Activated CD4-positive, alpha-beta T cell treated with anti-CD3 and anti-CD28 coated beads for 36 hours (primary cell): ENCODE measurements around the gene F10. TPM values are rescaled to one million over a fixed set of nuclear protein-coding genes. Genes with fewer than 3 reads are reported as not detected.

ENCODE experiments used
- ATAC-seq: fragments of 200-7000 bp; cut with Tn5 transposase; one replicate; pipeline ENCODE4 v1.10.0; 2021; ENCODE audit warnings: mild to moderate bottlenecking, moderate library complexity
- CTCF ChIA-PET: fragments of 350-600 bp; sonication (Branson Sonifier 250); formaldehyde crosslinking; loops from one replicate; lab custom pipeline; 2021; ENCODE audit warnings: antibody characterized with exemption; lab: Charles Lee
- POLR2A ChIA-PET: fragments of 350-600 bp; sonication (Branson Sonifier 250); formaldehyde crosslinking; loops from one replicate; lab custom pipeline; 2021; ENCODE audit warnings: antibody characterized with exemption, inconsistent platforms; lab: Charles Lee
- DNase-seq: peaks from one replicate; pipeline ENCODE4 v3.0.0-alpha.2; 2020
- H3K27ac Mint-ChIP-seq: one replicate; pipeline ENCODE4 v1.8.0; 2021; ENCODE audit warnings: mixed read lengths
- H3K27me3 Mint-ChIP-seq: one replicate; pipeline ENCODE4 v1.8.0; 2021; ENCODE audit warnings: mixed read lengths
- H3K36me3 Mint-ChIP-seq: one replicate; pipeline ENCODE4 v1.8.0; 2021; ENCODE audit warnings: low read depth, mixed read lengths
- H3K4me1 Mint-ChIP-seq: one replicate; pipeline ENCODE4 v1.8.0; 2021; ENCODE audit warnings: mixed read lengths
- H3K4me3 Mint-ChIP-seq: one replicate; pipeline ENCODE4 v1.8.0; 2021; ENCODE audit warnings: mild to moderate bottlenecking, moderate library complexity, mixed read lengths
- H3K9me3 Mint-ChIP-seq: one replicate; pipeline ENCODE4 v1.8.0; 2021; ENCODE audit warnings: low read depth, mixed read lengths
- intact Hi-C, 2 experiments: fragments of 100-400 bp; cut with DNase I in 1 of 2; cut with micrococcal nuclease in 1 of 2; formaldehyde crosslinking; loops; one replicate each; pipeline versions ENCODE4 v1.14.2 to v1.15.1; 2022 to 2024; cut with DNase I, micrococcal nuclease
- total RNA-seq, 2 experiments: library from RNA; stranded (reverse); gene quantifications; one replicate each; pipeline ENCODE4 v1.2.3, GENCODE V29; 2021

F10 gene
- total RNA-seq, 2 experiments from 2014 or later: not detected

GRCh38 chr13:113116206-113116800 is 6.3 kb upstream of the F10 start:
- no peaks in the 10 kb centered on the region for H3K27me3 Mint-ChIP-seq
- H3K4me1 Mint-ChIP-seq: no peaks in the 10 kb centered on the region
- ChIA-PET POLR2A (no interaction called here), CTCF (no interaction called here)
- DNase-seq (no peak), ATAC-seq (no peak)
- no peak overlapping the region for H3K4me3 Mint-ChIP-seq
- intact Hi-C loops: no loop called here
- no peaks in the 10 kb centered on the region for H3K36me3 Mint-ChIP-seq
- no peak overlapping the region for H3K27ac Mint-ChIP-seq
- no peaks in the 10 kb centered on the region for H3K9me3 Mint-ChIP-seq

GRCh38 chr13:113116871-113117271 is 5.7 kb upstream of the F10 start:
- POLR2A ChIA-PET: no interaction called here
- Mint-ChIP-seq H3K9me3 (no peaks in the 10 kb centered on the region), H3K36me3 (no peaks in the 10 kb centered on the region), H3K27ac (no peak overlapping the region), H3K4me1 (no peaks in the 10 kb centered on the region), H3K27me3 (no peaks in the 10 kb centered on the region), H3K4me3 (no peak overlapping the region)
- intact Hi-C loops: no loop called here
- CTCF ChIA-PET: no interaction called here
- DNase-seq (no peak), ATAC-seq (no peak)

- Mint-ChIP-seq H3K27me3 (no peaks in the 10 kb centered on the region), H3K4me3 (no peak overlapping the region), H3K27ac (no peak overlapping the region), H3K9me3 (no peaks in the 10 kb centered on the region), H3K36me3 (no peaks in the 10 kb centered on the region), H3K4me1 (no peaks in the 10 kb centered on the region)
- POLR2A ChIA-PET: no interaction called here
- intact Hi-C loops: no loop called here
- CTCF ChIA-PET: no interaction called here
- ATAC-seq (no peak), DNase-seq (no peak)
Observed at GRCh38 chr13:113117335-113117872, 5.2 kb upstream of the F10 start.

- CTCF ChIA-PET: no interaction called here
- no peak for DNase-seq
- POLR2A ChIA-PET: no interaction called here
- Mint-ChIP-seq H3K27ac (no peak overlapping the region), H3K4me1 (no peaks in the 10 kb centered on the region), H3K9me3 (no peaks in the 10 kb centered on the region), H3K27me3 (no peaks in the 10 kb centered on the region), H3K4me3 (no peak overlapping the region), H3K36me3 (no peaks in the 10 kb centered on the region)
- ATAC-seq: no peak
- intact Hi-C loops: no loop called here
Observed at GRCh38 chr13:113117911-113118260, 4.7 kb upstream of the F10 start.

- ATAC-seq (no peak), DNase-seq (no peak)
- Mint-ChIP-seq H3K36me3 (no peaks in the 10 kb centered on the region), H3K27me3 (no peaks in the 10 kb centered on the region), H3K4me1 (no peaks in the 10 kb centered on the region), H3K9me3 (no peaks in the 10 kb centered on the region), H3K4me3 (no peak overlapping the region), H3K27ac (no peak overlapping the region)
- ChIA-PET CTCF (no interaction called here), POLR2A (no interaction called here)
- intact Hi-C loops: no loop called here
Observed at GRCh38 chr13:113118261-113119021, 4.2 kb upstream of the F10 start.

GRCh38 chr13:113119166-113119821 is 3.3 kb upstream of the F10 start:
- no peaks in the 10 kb centered on the region for H3K9me3 Mint-ChIP-seq
- H3K36me3 Mint-ChIP-seq: no peaks in the 10 kb centered on the region
- ChIA-PET CTCF (no interaction called here), POLR2A (interaction anchor here (0.7 kb wide), 1 partner anchor 532 kb away, joined by 4 read pairs; no protein-coding TSS in a partner anchor)
- ATAC-seq: no peak
- intact Hi-C loops: no loop called here
- H3K4me3 Mint-ChIP-seq: no peak overlapping the region
- no peak for DNase-seq
- no peaks in the 10 kb centered on the region for H3K4me1 Mint-ChIP-seq
- H3K27me3 Mint-ChIP-seq: no peaks in the 10 kb centered on the region
- no peak overlapping the region for H3K27ac Mint-ChIP-seq

GRCh38 chr13:113119822-113120189 is 2.8 kb upstream of the F10 start:
- Mint-ChIP-seq H3K4me3 (no peak overlapping the region), H3K27me3 (no peaks in the 10 kb centered on the region), H3K36me3 (no peaks in the 10 kb centered on the region), H3K4me1 (no peaks in the 10 kb centered on the region), H3K27ac (no peak overlapping the region), H3K9me3 (no peaks in the 10 kb centered on the region)
- intact Hi-C loops: no loop called here
- ATAC-seq: no peak
- CTCF ChIA-PET: no interaction called here
- no peak for DNase-seq
- POLR2A ChIA-PET: interaction anchor here (0.7 kb wide), 1 partner anchor 532 kb away, joined by 4 read pairs; no protein-coding TSS in a partner anchor

- Mint-ChIP-seq H3K36me3 (no peaks in the 10 kb centered on the region), H3K9me3 (no peaks in the 10 kb centered on the region), H3K27me3 (no peaks in the 10 kb centered on the region), H3K27ac (no peak overlapping the region), H3K4me1 (no peaks in the 10 kb centered on the region), H3K4me3 (no peak overlapping the region)
- intact Hi-C loops: no loop called here
- no peak for DNase-seq
- POLR2A ChIA-PET: no interaction called here
- CTCF ChIA-PET: no interaction called here
- ATAC-seq: no peak
Observed at GRCh38 chr13:113120300-113121182, 2.1 kb upstream of the F10 start.

GRCh38 chr13:113121183-113121927 is 1.2 kb upstream of the F10 start:
- ChIA-PET CTCF (no interaction called here), POLR2A (no interaction called here)
- no peak for ATAC-seq
- Mint-ChIP-seq H3K9me3 (no peaks in the 10 kb centered on the region), H3K4me1 (no peaks in the 10 kb centered on the region), H3K27ac (no peak overlapping the region), H3K4me3 (no peak overlapping the region), H3K27me3 (no peaks in the 10 kb centered on the region), H3K36me3 (no peaks in the 10 kb centered on the region)
- intact Hi-C loops: no loop called here
- DNase-seq: no peak

GRCh38 chr13:113121928-113122471 is 599 bp upstream of the F10 start:
- Mint-ChIP-seq H3K36me3 (no peaks in the 10 kb centered on the region), H3K4me1 (no peaks in the 10 kb centered on the region)

More at GRCh38 chr13:113121928-113122471, 599 bp upstream of the F10 start:
- Mint-ChIP-seq H3K4me3 (no peak overlapping the region), H3K9me3 (no peaks in the 10 kb centered on the region), H3K27me3 (no peaks in the 10 kb centered on the region), H3K27ac (no peak overlapping the region)
- ATAC-seq: no peak
- ChIA-PET POLR2A (no interaction called here), CTCF (no interaction called here)
- DNase-seq: no peak
- intact Hi-C loops: no loop called here
